HG02981 (cell line): Measurements from ENCODE around the gene RAB13.

Experiments
- ATAC-seq: cut with Tn5 transposase; IDR thresholded peaks from one replicate; pipeline ENCODE4 v1.9.1; 2021; ENCODE audit warnings: mild to moderate bottlenecking, moderate library complexity; ENCODE audit not compliant: unreplicated experiment

The RAB13 gene

DNA sequence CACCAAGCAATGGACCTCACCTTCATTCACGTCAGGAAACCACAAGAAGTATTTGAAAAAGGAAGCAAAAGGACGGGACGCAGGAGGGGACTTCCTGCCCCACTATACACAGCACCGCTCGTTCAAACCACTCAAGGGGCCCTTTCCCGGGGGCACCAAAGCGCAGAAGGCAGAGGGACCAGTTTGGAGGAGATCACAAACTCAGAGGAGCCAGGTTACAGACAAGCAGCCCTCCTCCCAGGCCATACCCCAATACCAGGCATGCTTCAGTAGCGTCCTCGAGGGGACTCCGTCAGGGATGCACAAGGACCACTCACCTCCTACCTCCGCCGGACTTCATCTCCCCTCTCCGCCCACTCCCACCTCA lies 28.4 kb downstream of the RAB13 start:
- no peak for ATAC-seq

- ATAC-seq = no peak
Observed at GRCh38 chr1:153956997-153957715, 29.0 kb downstream of the RAB13 start.

DNA sequence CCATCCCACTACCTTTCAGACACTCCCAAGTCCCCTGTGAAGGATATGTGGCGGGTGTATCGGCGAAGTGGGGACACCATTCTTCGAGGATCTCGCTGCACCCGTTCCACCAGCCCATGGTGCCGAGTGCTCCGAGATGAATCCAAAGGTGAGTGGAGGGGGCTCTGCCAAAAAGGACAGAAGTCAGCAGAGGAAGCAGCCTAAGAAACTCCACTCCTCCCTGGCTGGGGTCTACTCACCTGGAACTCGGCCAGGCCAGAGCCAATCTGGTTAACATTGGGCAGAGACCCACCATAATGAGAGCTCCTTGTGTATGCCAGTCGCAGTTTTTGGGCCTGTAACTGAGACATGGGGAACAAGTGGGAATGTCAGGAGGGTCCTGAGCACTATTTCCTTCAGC lies 31.3 kb downstream of the RAB13 start:
- ATAC-seq = no peak

GRCh38 chr1:153953859-153954365 lies 32.2 kb downstream of the RAB13 start:
- ATAC-seq = no peak

- no peak for ATAC-seq
Observed at GRCh38 chr1:153951801-153952200, 34.3 kb downstream of the RAB13 start.

GRCh38 chr1:153951183-153951582 lies 35.0 kb downstream of the RAB13 start:
- no peak for ATAC-seq

GRCh38 chr1:153946622-153947241 lies 39.4 kb downstream of the RAB13 start, which contains the start of gene DENND4B:
Gene DENND4B (minus strand): TSS chr1:153946718. CDS start chr1:153944374, 2,344 bp downstream.
- ATAC-seq = peak; percentile 73

GRCh38 chr1:153945795-153946621 lies 40.1 kb downstream of the RAB13 start:
- peak; percentile 59 for ATAC-seq

- no peak for ATAC-seq
Observed at GRCh38 chr1:153945131-153945794, 40.9 kb downstream of the RAB13 start.

- no peak for ATAC-seq
Observed at GRCh38 chr1:153944827-153945117, 41.4 kb downstream of the RAB13 start.

- ATAC-seq = no peak
Observed at GRCh38 chr1:153944005-153944826, 41.9 kb downstream of the RAB13 start.

GRCh38 chr1:153942766-153943549 lies 43.2 kb downstream of the RAB13 start:
- no peak for ATAC-seq

DNA sequence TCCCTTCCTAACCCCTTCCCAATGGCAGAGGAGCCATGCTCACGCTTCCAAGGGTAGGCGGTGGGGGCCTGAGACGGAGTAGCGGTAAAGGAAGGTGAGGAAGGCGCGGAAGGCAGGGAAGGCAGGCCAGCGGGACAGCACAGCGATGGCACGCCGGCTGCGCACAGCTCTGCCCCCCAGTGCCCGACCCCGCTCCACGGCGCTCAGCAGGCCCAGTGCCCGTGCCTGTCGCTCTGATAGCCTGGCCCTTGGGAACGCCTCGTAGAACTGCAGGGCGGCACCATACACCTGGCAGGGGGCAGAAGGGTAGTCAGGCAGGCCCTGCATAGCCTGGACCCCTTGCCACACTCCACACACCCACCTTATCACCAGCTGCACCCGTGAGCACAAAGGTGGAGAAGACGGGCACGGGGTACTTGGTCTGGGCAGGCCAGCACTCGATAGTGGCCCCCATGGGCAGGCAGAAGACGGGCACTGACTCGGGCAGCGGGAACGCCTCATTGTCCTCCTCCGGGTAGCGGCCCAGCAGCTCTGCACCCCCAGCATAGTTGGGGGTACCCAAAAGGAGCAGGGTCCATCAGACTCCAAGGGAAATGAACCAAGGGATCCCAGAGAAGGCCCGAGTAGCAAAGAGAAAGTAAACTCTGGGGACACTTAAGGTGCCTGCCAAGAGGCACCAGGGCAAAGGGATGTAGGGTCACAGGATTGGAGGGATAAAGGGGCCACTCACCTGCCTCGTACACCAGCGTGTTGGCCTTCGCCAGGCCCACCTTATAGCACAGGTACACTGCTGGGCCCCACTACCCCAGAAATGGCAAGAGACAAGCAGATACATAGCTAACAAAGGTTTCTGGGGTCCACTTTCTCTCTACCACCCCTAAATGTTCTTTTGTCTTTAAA lies 44.1 kb downstream of the RAB13 start:
- ATAC-seq = no peak

- no peak for ATAC-seq
Observed at GRCh38 chr1:153940756-153941155, 45.4 kb downstream of the RAB13 start.

- ATAC-seq = no peak
Observed at GRCh38 chr1:153939476-153939875, 46.7 kb downstream of the RAB13 start.

DNA sequence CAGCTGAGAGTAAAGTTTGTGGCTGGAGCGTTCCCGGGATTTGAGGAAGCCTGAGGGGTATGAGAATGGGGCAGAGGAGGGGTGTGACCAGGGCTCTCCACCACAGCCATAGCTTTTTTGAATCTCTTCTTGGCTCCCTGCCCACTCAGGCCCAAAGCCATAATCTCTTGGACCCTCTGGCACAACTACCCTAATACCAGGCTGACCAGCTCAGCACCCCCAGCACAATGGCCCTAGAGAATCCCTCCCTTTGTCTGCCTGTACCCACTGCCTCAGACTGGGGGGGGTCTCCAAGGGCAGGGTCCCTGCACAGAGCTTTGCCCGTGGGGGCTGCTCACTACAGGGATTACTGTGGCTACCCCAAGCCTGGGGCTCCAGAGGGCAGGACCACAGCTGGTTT lies 47.1 kb downstream of the RAB13 start:
- ATAC-seq = no peak

GRCh38 chr1:153937331-153937730 lies 48.8 kb downstream of the RAB13 start:
- no peak for ATAC-seq

- no peak for ATAC-seq
Observed at GRCh38 chr1:153936011-153936802, 49.9 kb downstream of the RAB13 start.
